WTC11 (cell line): ENCODE measurements around the gene FOXN3. TPM values are rescaled to one million over a fixed set of nuclear protein-coding genes. Genes with fewer than 3 reads are reported as not detected.
A peak's percentile ranks its signal among the peaks of the same experiment; 100 is the strongest.

Experiments used
- ATAC-seq: fragments of 200-7000 bp; cut with Tn5 transposase; 2 replicates; pipeline ENCODE4 v1.10.0; 2021; ENCODE audit warnings: mild to moderate bottlenecking, moderate library complexity
- CTCF ChIA-PET: fragments of 300-600 bp; sonication (Branson Sonifier 250); formaldehyde crosslinking; loops from one replicate; lab custom pipeline; 2021; ENCODE audit warnings: antibody characterized with exemption; lab: Charles Lee
- POLR2A ChIA-PET: fragments of 350-600 bp; sonication (Branson Sonifier 250); formaldehyde crosslinking; loops from one replicate; lab custom pipeline; 2021; ENCODE audit warnings: antibody characterized with exemption; lab: Charles Lee
- DNase-seq: peaks from one replicate; pipeline ENCODE4 v3.0.0; 2021; ENCODE audit warnings: low spot score
- H3K27ac Mint-ChIP-seq: 2 replicates; pipeline ENCODE4 v1.8.0; 2021; ENCODE audit warnings: mixed read lengths
- H3K27me3 Mint-ChIP-seq: 2 replicates; pipeline ENCODE4 v1.8.0; 2021; ENCODE audit warnings: low read depth, mild to moderate bottlenecking, moderate library complexity, mixed read lengths
- H3K36me3 Mint-ChIP-seq: 2 replicates; pipeline ENCODE4 v1.8.0; 2021; ENCODE audit warnings: mixed read lengths
- H3K4me1 Mint-ChIP-seq: 2 replicates; pipeline ENCODE4 v1.8.0; 2022; ENCODE audit warnings: mixed read lengths
- H3K4me3 Mint-ChIP-seq: 2 replicates; pipeline ENCODE4 v1.8.0; 2021; ENCODE audit warnings: mild to moderate bottlenecking, moderate library complexity, mixed read lengths
- H3K9me3 Mint-ChIP-seq: 2 replicates; pipeline ENCODE4 v1.8.0; 2021; ENCODE audit warnings: mixed read lengths
- ATF6 ChIP-seq: sonication (generic); formaldehyde crosslinking; IDR thresholded peaks from 2 replicates; pipeline ENCODE4 v1.8.1; 2023; ENCODE audit warnings: mild to moderate bottlenecking, missing genetic modification reagents
- CBFB ChIP-seq: sonication (generic); formaldehyde crosslinking; IDR thresholded peaks from 2 replicates; pipeline ENCODE4 v1.8.1; 2022; ENCODE audit warnings: mild to moderate bottlenecking, low read depth, missing genetic modification reagents
- CREM ChIP-seq: sonication (generic); formaldehyde crosslinking; IDR thresholded peaks from 2 replicates; pipeline ENCODE4 v1.8.1; 2022; ENCODE audit warnings: mild to moderate bottlenecking, missing genetic modification reagents, moderate library complexity
- E2F4 ChIP-seq: sonication (generic); formaldehyde crosslinking; IDR thresholded peaks from 2 replicates; pipeline ENCODE4 v1.8.1; 2022; ENCODE audit warnings: low read depth, mild to moderate bottlenecking, moderate library complexity, missing genetic modification reagents, borderline replicate concordance
- ESRRA ChIP-seq: sonication (generic); formaldehyde crosslinking; IDR thresholded peaks from 2 replicates; pipeline ENCODE4 v1.8.1; 2022; ENCODE audit warnings: mild to moderate bottlenecking, missing genetic modification reagents, borderline replicate concordance
- FOXP1 ChIP-seq: sonication (generic); formaldehyde crosslinking; IDR thresholded peaks from 2 replicates; pipeline ENCODE4 v1.8.0; 2022; ENCODE audit warnings: missing genetic modification reagents, mild to moderate bottlenecking, moderate library complexity, borderline replicate concordance
- GABPB1 ChIP-seq: sonication (generic); formaldehyde crosslinking; IDR thresholded peaks from 2 replicates; pipeline ENCODE4 v1.8.1; 2023; ENCODE audit warnings: mild to moderate bottlenecking, missing genetic modification reagents
- KAT7 ChIP-seq: sonication (generic); formaldehyde crosslinking; IDR thresholded peaks from 2 replicates; pipeline ENCODE4 v1.8.1; 2023; ENCODE audit warnings: missing genetic modification reagents, mild to moderate bottlenecking, borderline replicate concordance
- MYBL2 ChIP-seq: sonication (generic); formaldehyde crosslinking; IDR thresholded peaks from 2 replicates; pipeline ENCODE4 v1.8.1; 2023; ENCODE audit warnings: mild to moderate bottlenecking, moderate library complexity, missing genetic modification reagents
- NFATC4 ChIP-seq: fragments of 250-450 bp; sonication (Bioruptor Pico); IDR thresholded peaks from 2 replicates; pipeline ENCODE4 v1.9.0; 2021; ENCODE audit warnings: mild to moderate bottlenecking
- NFE2L1 ChIP-seq: sonication (generic); formaldehyde crosslinking; IDR thresholded peaks from 2 replicates; pipeline ENCODE4 v1.8.1; 2023; ENCODE audit warnings: missing genetic modification reagents
- NFYB ChIP-seq: sonication (generic); formaldehyde crosslinking; conservative IDR thresholded peaks from 2 replicates; pipeline ENCODE4 v1.8.0; 2022; ENCODE audit warnings: low read depth, missing genetic modification reagents
- RELA ChIP-seq: sonication (generic); formaldehyde crosslinking; IDR thresholded peaks from 2 replicates; pipeline ENCODE4 v1.8.1; 2022; ENCODE audit warnings: missing genetic modification reagents, mild to moderate bottlenecking, borderline replicate concordance
- SMAD3 ChIP-seq: sonication (generic); formaldehyde crosslinking; IDR thresholded peaks from 2 replicates; pipeline ENCODE4 v1.8.0; 2022; ENCODE audit warnings: missing genetic modification reagents, mild to moderate bottlenecking, borderline replicate concordance
- SMAD4 ChIP-seq: sonication (generic); formaldehyde crosslinking; IDR thresholded peaks from 2 replicates; pipeline ENCODE4 v1.8.0; 2022; ENCODE audit warnings: mild to moderate bottlenecking, missing genetic modification reagents
- SP1 ChIP-seq: sonication (generic); formaldehyde crosslinking; conservative IDR thresholded peaks from 2 replicates; pipeline ENCODE4 v1.8.1; 2022; ENCODE audit warnings: missing genetic modification reagents
- TCF7 ChIP-seq: sonication (generic); formaldehyde crosslinking; IDR thresholded peaks from 2 replicates; pipeline ENCODE4 v1.8.0; 2022; ENCODE audit warnings: mild to moderate bottlenecking, low read depth, missing genetic modification reagents, moderate library complexity
- USF1 ChIP-seq: sonication (generic); formaldehyde crosslinking; IDR thresholded peaks from 2 replicates; pipeline ENCODE4 v1.8.0; 2022; ENCODE audit warnings: mild to moderate bottlenecking, missing genetic modification reagents
- ZNF232 ChIP-seq: sonication (generic); formaldehyde crosslinking; IDR thresholded peaks from 2 replicates; pipeline ENCODE4 v1.8.0; 2022; ENCODE audit warnings: mild to moderate bottlenecking, missing genetic modification reagents
- ZNF281 ChIP-seq: sonication (generic); formaldehyde crosslinking; IDR thresholded peaks from 2 replicates; pipeline ENCODE4 v1.8.0; 2023; ENCODE audit warnings: mild to moderate bottlenecking, missing genetic modification reagents
- ZNF317 ChIP-seq: sonication (generic); formaldehyde crosslinking; IDR thresholded peaks from 2 replicates; pipeline ENCODE4 v1.8.1; 2023; ENCODE audit warnings: low read depth, mild to moderate bottlenecking, moderate library complexity, missing genetic modification reagents, borderline replicate concordance
- ZNF512 ChIP-seq: sonication (generic); formaldehyde crosslinking; IDR thresholded peaks from 2 replicates; pipeline ENCODE4 v1.8.1; 2022; ENCODE audit warnings: missing genetic modification reagents, borderline replicate concordance
- ZNF532 ChIP-seq: fragments of 250-450 bp; sonication (Bioruptor Pico); IDR thresholded peaks from 2 replicates; pipeline ENCODE4 v1.9.0; 2021; ENCODE audit warnings: mild to moderate bottlenecking, borderline replicate concordance
- total RNA-seq: library from RNA; stranded (reverse); gene quantifications from 3 replicates; pipeline ENCODE4 v1.2.3, GENCODE V29; 2021

Gene FOXN3
- total RNA-seq, 1 experiment from 2014 or later = 170 TPM

GRCh38 chr14:89458713-89459420 is 41.8 kb upstream of the FOXN3 start:
- CTCF ChIA-PET = interaction anchor here (0.8 kb wide), 1 partner anchor 18 kb away, joined by 3 read pairs; no protein-coding TSS in a partner anchor
- ATAC-seq = no peak; the same call in 1 of the 2 replicates
- Mint-ChIP-seq H3K27ac (peak overlapping the region; percentile 77), H3K4me1 (peaks cover 64% of the 10 kb centered on the region), H3K36me3 (no peaks in the 10 kb centered on the region; the same call in 1 of the 2 replicates), H3K27me3 (no peaks in the 10 kb centered on the region), H3K9me3 (no peaks in the 10 kb centered on the region), H3K4me3 (no peak overlapping the region)
- TF ChIP-seq GABPB1 (CRISPR knock-in tag) (no peak), KAT7 (CRISPR knock-in tag) (no peak), TCF7 (CRISPR knock-in tag) (no peak), NFE2L1 (no peak), CBFB (no peak), E2F4 (CRISPR knock-in tag) (no peak), FOXP1 (CRISPR knock-in tag) (no peak), MYBL2 (no peak), ZNF317 (CRISPR knock-in tag) (no peak), SMAD4 (no peak), ZNF281 (CRISPR knock-in tag) (no peak), RELA (CRISPR knock-in tag) (no peak), ZNF512 (CRISPR knock-in tag) (no peak), ZNF532 (CRISPR knock-in tag) (no peak)
- no peak for DNase-seq
- POLR2A ChIA-PET = interaction anchor here (0.5 kb wide), 1 partner anchor 85 kb away, joined by 12 read pairs; no protein-coding TSS in a partner anchor

GRCh38 chr14:89457007-89457406 is 40.0 kb upstream of the FOXN3 start:
- ChIA-PET POLR2A (no interaction called here), CTCF (no interaction called here)
- Mint-ChIP-seq H3K4me1 (peaks cover 73% of the 10 kb centered on the region), H3K4me3 (no peak overlapping the region), H3K9me3 (no peaks in the 10 kb centered on the region), H3K27ac (0 out of 2 replicates have a peak overlapping the region, but pooled peaks have one; percentile 52), H3K27me3 (no peaks in the 10 kb centered on the region), H3K36me3 (no peaks in the 10 kb centered on the region; the same call in 1 of the 2 replicates)
- no peak for DNase-seq
- ATAC-seq = no peak
- no peak for TF ChIP-seq SMAD3 (CRISPR knock-in tag)
- no peak for TF ChIP-seq CREM (CRISPR knock-in tag)
- no peak for TF ChIP-seq ATF6 (CRISPR knock-in tag)
- TF ChIP-seq ESRRA (CRISPR knock-in tag) = no peak
- TF ChIP-seq USF1 (CRISPR knock-in tag) = no peak
- no peak for TF ChIP-seq NFYB (CRISPR knock-in tag)
- no peak for TF ChIP-seq ZNF232
- TF ChIP-seq SP1 (CRISPR knock-in tag) = no peak
- TF ChIP-seq NFATC4 = no peak
